Hepatocyte (in vitro differentiated cells): ENCODE results near the gene HMGXB3.

Experiments used
- CTCF ChIP-seq: fragments of 200-600 bp; sonication (generic); IDR thresholded peaks from 2 replicates; pipeline ENCODE4 v1.5.1; 2016; ENCODE audit warnings: antibody characterized with exemption, mild to moderate bottlenecking; ENCODE audit not compliant: poor library complexity
- EZH2 ChIP-seq: fragments of 200-600 bp; sonication (generic); IDR thresholded peaks from 2 replicates; pipeline ENCODE4 v1.6.1; 2016; ENCODE audit warnings: antibody characterized with exemption, mild to moderate bottlenecking, borderline replicate concordance
- EZH2phosphoT487 ChIP-seq: fragments of 200-600 bp; sonication (generic); IDR thresholded peaks from one replicate; pipeline ENCODE4 v1.6.1; 2018; ENCODE audit warnings: antibody characterized with exemption, mild to moderate bottlenecking, low read depth, moderate library complexity; ENCODE audit not compliant: unreplicated experiment, severe bottlenecking

DNA sequence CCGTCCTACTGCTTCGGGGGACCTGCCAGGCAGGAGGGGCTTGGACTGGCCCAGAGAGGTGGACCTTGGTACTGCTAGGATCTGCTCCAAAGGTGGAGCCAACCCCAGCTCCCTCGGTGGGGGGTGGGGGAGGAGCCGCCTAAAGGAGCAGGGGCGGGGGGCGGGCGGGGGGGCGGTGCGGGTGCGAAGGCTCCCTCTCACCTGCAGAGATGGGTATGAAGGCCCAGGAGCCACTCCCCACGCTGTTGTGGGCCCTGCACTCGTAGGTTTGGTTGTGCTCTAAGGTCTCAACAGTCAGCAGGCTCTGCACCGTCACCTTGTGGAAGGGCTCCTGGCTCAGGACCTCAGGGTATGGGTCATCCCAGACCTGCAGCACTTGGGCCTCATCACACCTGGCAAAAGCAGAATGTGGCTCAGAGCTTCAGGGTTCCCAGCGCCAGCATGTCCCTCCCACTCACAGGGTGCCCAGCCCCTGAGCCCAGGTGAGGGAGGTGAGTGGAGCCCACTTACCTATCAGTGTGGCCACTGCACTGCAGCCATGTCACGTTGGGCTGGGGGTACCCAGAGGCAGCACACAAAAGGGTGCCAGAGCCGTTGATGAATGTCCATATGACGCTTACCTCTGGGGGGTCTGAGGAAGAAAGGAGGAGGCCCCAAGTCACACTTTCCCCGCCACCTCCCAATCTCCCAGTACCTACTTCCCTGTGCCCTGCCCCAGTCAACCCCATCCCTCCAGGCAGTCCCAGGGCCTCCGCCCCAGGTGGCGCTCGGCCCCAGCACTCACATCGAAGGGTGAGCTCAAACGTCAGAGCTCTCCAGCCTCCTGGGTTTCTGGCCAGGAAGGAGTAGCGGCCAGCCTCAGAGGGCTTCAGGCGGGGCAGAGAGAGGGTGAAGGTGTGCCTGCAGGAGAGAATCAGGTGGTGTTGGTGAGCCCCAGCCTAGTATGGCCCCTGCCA lies 69.4 kb downstream of the HMGXB3 start:
- no peak for TF ChIP-seq CTCF
- TF ChIP-seq EZH2phosphoT487: no peak
- TF ChIP-seq EZH2: no peak
